Liver (tissue), 3 donors: ENCODE results near the gene MAPK8IP2.

Source experiments
- CTCF ChIP-seq: fragments of 150-350 bp; IDR thresholded peaks from 2 replicates; pipeline ENCODE4 v1.5.1; 2017; ENCODE audit warnings: improper control_type of control experiment, low read depth, low read length; ENCODE audit not compliant: missing input control
- EGR1 ChIP-seq, 2 donors: IDR thresholded peaks; 2 replicates each; pipeline ENCODE4 v1.6.1; 2016 to 2018; ENCODE audit warnings: antibody characterized with exemption in 2 of 2, low read depth in 2 of 2
- HNF4A ChIP-seq, 2 donors: conservative IDR thresholded peaks; 2 replicates each; pipeline ENCODE4 v1.6.1; 2016; ENCODE audit warnings: antibody characterized with exemption in 2 of 2, mild to moderate bottlenecking in 2 of 2
- HNF4G ChIP-seq: IDR thresholded peaks from 2 replicates; pipeline ENCODE4 v1.6.1; 2016; ENCODE audit warnings: antibody characterized with exemption
- MAX ChIP-seq: IDR thresholded peaks from 2 replicates; pipeline ENCODE4 v1.6.1; 2016; ENCODE audit warnings: antibody characterized with exemption
- RAD21 ChIP-seq, 2 donors: IDR thresholded peaks; 2 replicates each; pipeline ENCODE4 v1.6.1; 2016; ENCODE audit warnings: antibody characterized with exemption in 2 of 2, mild to moderate bottlenecking in 2 of 2
- SP1 ChIP-seq: IDR thresholded peaks from 2 replicates; pipeline ENCODE4 v1.6.1; 2018; ENCODE audit warnings: antibody characterized with exemption, mild to moderate bottlenecking
- TAF1 ChIP-seq: conservative IDR thresholded peaks from 2 replicates; pipeline ENCODE4 v1.6.1; 2016; ENCODE audit warnings: antibody characterized with exemption, mild to moderate bottlenecking
- YY1 ChIP-seq: IDR thresholded peaks from 2 replicates; pipeline ENCODE4 v1.6.1; 2016; ENCODE audit warnings: antibody characterized with exemption, mild to moderate bottlenecking
- ZBTB33 ChIP-seq: IDR thresholded peaks from 2 replicates; pipeline ENCODE4 v1.6.1; 2016; ENCODE audit warnings: antibody characterized with exemption
- donor health status: healthy.
- donor health status: healthy.

- no peak for TF ChIP-seq RAD21 (IDR thresholded peaks at IDR 0.05)
- no peak for TF ChIP-seq CTCF
- no peak for TF ChIP-seq MAX
- no peak for TF ChIP-seq YY1
- TF ChIP-seq HNF4A (conservative IDR thresholded peaks at IDR 0.05) = no peak
- TF ChIP-seq ZBTB33 = no peak
- no peak for TF ChIP-seq SP1
- TF ChIP-seq EGR1 (IDR thresholded peaks at IDR 0.05; ENCODE audit: low read depth in 2 of 2) = no peak
- TF ChIP-seq HNF4G = no peak
- TF ChIP-seq TAF1 = no peak
These were observed 40.5 kb downstream of the MAPK8IP2 start for GRCh38 chr22:50640857-50641647.
